Measurements from ENCODE around the gene GOLGA6B.
"Not testable (repeated sequence)": the region's sequence is repeated elsewhere in the genome, so short reads cannot be mapped to it uniquely, and the experiment has no call there.

The GOLGA6B gene

GRCh38 chr15:72700076-72700475 is 45.6 kb downstream of the GOLGA6B start:
- Histone ChIP-seq H3K36me3 (peaks cover 0 to 6% (median 0%) of the 10 kb centered on the region in 11 experiments; a peak in 1 of 22 replicates), H3K27me3 (no peaks in the 10 kb centered on the region), H3K4me3 (no peak overlapping the region), H3K9ac (no peak overlapping the region), H3K9me3 (replicated peaks in 1 of 11) (no peaks in the 10 kb centered on the region), H3K27ac (no peak overlapping the region), H4K20me1 (no peaks in the 10 kb centered on the region), H3K4me2 (no peak overlapping the region), H3K4me1 (no peaks in the 10 kb centered on the region)
- no peak for TF ChIP-seq Cebpa-rat (IDR thresholded peaks at IDR 0.05)

- no peaks in the 10 kb centered on the region for H3K27me3 ChIP-seq
- TF ChIP-seq Cebpa-rat (IDR thresholded peaks at IDR 0.05) = no peak
- H3K27ac ChIP-seq = no peak overlapping the region
- peaks cover 0 to 8% (median 0%) of the 10 kb centered on the region in 11 experiments; a peak in 2 of 22 replicates for H3K36me3 ChIP-seq
- H3K4me2 ChIP-seq = no peak overlapping the region
- no peaks in the 10 kb centered on the region for H4K20me1 ChIP-seq
- H3K4me1 ChIP-seq = peaks cover 0 to 10% (median 0%) of the 10 kb centered on the region in 10 experiments; a peak in 5 of 20 replicates
- no peaks in the 10 kb centered on the region for H3K9me3 ChIP-seq (replicated peaks in 1 of 11)
- H3K9ac ChIP-seq = no peak overlapping the region
- H3K4me3 ChIP-seq = no peak overlapping the region
Observed at GRCh38 chr15:72706266-72706665, 51.8 kb downstream of the GOLGA6B start.

- not testable (repeated sequence) for H3K4me3 ChIP-seq; H4K20me1 ChIP-seq; H3K9me3 ChIP-seq (replicated peaks in 1 of 11); H3K27me3 ChIP-seq; H3K9ac ChIP-seq; H3K27ac ChIP-seq
- H3K4me2 ChIP-seq = peak overlapping the region in 2 of 11 experiments; percentile 52 to 59; a peak in 4 of 22 replicates
- H3K36me3 ChIP-seq = peaks cover 0 to 33% (median 6%) of the 10 kb centered on the region in 11 experiments; a peak in 10 of 22 replicates
- H3K4me1 ChIP-seq = peaks cover 0 to 10% (median 0%) of the 10 kb centered on the region in 10 experiments; a peak in 5 of 20 replicates
Observed at GRCh38 chr15:72708551-72709303, 54.2 kb downstream of the GOLGA6B start.

All from BLaER1 treated with 17β-estradiol and CSF1 and Interleukin-3, amounts not matched to agents 10 nM and 100 nM (cell line).